ENCODE data around the gene TF.

TF gene

GRCh38 chr3:133745981-133746711, at the start of gene TF:
Gene TF (plus strand): TSS chr3:133746393. CDS start chr3:133746441, 48 bp downstream.
- TF ChIP-seq CTCF (IDR thresholded peaks at IDR 0.05; ENCODE audit: low read depth, low read length), result no peak
- DNase-seq (ENCODE audit: extremely low read depth, low read depth), result no peak

- no peak for TF ChIP-seq CTCF (IDR thresholded peaks at IDR 0.05; ENCODE audit: low read depth, low read length)
- no peak for DNase-seq (ENCODE audit: extremely low read depth, low read depth)
Observed at GRCh38 chr3:133697960-133698359, 48.2 kb upstream of the TF start.

- no peak for TF ChIP-seq CTCF (IDR thresholded peaks at IDR 0.05; ENCODE audit: low read depth, low read length)
- DNase-seq (ENCODE audit: extremely low read depth, low read depth), result no peak
Observed at GRCh38 chr3:133699467-133699866, 46.7 kb upstream of the TF start.

GRCh38 chr3:133699903-133700302, 46.3 kb upstream of the TF start:
- DNase-seq (ENCODE audit: extremely low read depth, low read depth), result no peak

GRCh38 chr3:133700351-133700750, 45.8 kb upstream of the TF start:
- no peak for DNase-seq (ENCODE audit: extremely low read depth, low read depth)
- TF ChIP-seq CTCF (IDR thresholded peaks at IDR 0.05; ENCODE audit: low read depth, low read length), result no peak

More at GRCh38 chr3:133699903-133700302, 46.3 kb upstream of the TF start:
- no peak for TF ChIP-seq CTCF (IDR thresholded peaks at IDR 0.05; ENCODE audit: low read depth, low read length)

GRCh38 chr3:133701435-133702358, 44.5 kb upstream of the TF start:
- no peak for TF ChIP-seq CTCF (IDR thresholded peaks at IDR 0.05; ENCODE audit: low read depth, low read length)

GRCh38 chr3:133703915-133704314, 42.3 kb upstream of the TF start:
- DNase-seq (ENCODE audit: extremely low read depth, low read depth), result no peak
- TF ChIP-seq CTCF (IDR thresholded peaks at IDR 0.05; ENCODE audit: low read depth, low read length), result no peak

More at GRCh38 chr3:133701435-133702358, 44.5 kb upstream of the TF start:
- no peak for DNase-seq (ENCODE audit: extremely low read depth, low read depth)
